HG03135 (cell line): Measurements from ENCODE around the gene APOL3.
"Not testable (repeated sequence)": the region's sequence is repeated elsewhere in the genome, so short reads cannot be mapped to it uniquely, and the experiment has no call there.

Experiments
- ATAC-seq: cut with Tn5 transposase; IDR thresholded peaks from one replicate; pipeline ENCODE4 v1.9.1; 2021; ENCODE audit warnings: mild to moderate bottlenecking, moderate library complexity; ENCODE audit not compliant: unreplicated experiment

The APOL3 gene

GRCh38 chr22:36138709-36139108, 21.8 kb downstream of the APOL3 start:
- not testable (repeated sequence) for ATAC-seq

DNA sequence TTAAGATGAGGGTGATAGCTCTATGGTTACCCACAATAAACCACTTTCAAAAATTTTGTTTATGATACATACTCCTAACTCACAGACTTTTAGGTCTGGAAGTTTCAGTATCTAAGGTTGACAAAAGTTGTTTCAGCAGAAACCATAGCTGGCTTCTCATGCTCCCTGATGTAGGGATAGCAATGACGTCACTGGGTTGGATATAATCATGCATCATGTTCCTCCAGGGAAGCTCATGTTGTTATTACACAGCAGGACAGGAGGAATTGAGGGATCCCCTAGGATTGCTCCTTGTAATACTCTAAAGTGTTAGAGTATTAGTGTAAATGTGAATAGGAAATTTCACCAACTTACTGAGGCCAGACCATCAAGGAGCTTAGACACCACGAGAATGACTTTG, 23.6 kb downstream of the APOL3 start:
- no peak for ATAC-seq

DNA sequence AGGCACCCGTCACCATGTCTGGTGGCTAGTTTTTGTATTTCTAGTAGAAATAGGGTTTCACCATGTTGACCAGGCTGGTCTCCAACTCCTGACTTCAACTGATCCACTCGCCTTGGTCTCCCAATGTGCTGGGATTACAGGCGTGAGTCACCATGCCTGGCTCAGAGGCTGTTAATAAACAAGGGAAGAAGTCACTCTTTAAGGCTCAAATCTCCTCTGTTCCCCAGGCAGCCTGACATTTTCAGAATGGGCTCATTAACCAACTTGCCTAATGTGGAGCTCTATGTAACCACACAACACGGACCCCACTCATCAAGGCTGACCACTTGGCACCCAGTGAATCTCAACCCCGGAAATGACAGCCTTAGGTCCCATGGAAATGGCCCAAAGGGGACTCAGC, 24.1 kb downstream of the APOL3 start:
- ATAC-seq: no peak

- ATAC-seq: no peak
Observed at GRCh38 chr22:36135306-36135980, 25.1 kb downstream of the APOL3 start.

- no peak for ATAC-seq
Observed at GRCh38 chr22:36134182-36134581, 26.4 kb downstream of the APOL3 start.

DNA sequence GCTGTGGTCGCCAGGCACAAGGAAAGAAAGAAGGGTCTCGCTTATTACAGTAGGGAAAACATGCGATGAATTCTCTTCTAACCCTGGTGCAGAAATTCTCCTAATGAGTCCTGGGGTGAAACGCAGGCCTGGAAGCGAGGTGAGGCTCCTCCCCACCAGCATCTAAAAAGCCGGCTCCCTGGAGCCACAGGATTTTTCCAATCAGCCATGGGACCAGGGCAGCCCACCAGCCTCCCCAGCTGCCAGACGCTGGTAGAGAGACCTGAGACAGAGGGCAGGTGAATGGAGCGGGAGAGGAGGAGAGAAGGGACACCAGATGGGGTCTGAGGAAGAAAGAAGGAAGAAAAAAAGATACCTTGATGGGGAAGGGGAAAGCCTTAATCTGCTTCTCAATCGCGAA, 28.6 kb downstream of the APOL3 start:
- ATAC-seq: no peak

- no peak for ATAC-seq
Observed at GRCh38 chr22:36129486-36130388, 30.8 kb downstream of the APOL3 start.

DNA sequence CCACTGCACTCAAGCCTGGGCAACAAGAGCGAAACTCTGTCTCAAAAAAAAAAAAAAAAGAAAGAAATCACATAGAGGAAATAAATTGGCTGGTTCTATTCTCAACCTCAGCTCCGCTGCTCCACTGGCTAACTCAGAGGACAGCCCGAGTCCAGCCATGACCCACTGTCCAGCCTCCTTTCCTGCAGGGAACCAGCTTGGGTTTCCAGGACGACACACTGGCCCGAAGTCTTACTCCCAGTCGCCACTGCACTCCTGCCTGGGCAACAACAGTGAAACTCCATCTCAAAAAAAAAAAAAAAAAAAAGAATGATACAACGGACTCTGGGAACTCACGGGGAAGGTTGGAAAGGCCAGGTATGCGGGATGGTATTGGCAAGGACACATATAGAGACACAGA, 31.5 kb downstream of the APOL3 start:
- no peak for ATAC-seq

DNA sequence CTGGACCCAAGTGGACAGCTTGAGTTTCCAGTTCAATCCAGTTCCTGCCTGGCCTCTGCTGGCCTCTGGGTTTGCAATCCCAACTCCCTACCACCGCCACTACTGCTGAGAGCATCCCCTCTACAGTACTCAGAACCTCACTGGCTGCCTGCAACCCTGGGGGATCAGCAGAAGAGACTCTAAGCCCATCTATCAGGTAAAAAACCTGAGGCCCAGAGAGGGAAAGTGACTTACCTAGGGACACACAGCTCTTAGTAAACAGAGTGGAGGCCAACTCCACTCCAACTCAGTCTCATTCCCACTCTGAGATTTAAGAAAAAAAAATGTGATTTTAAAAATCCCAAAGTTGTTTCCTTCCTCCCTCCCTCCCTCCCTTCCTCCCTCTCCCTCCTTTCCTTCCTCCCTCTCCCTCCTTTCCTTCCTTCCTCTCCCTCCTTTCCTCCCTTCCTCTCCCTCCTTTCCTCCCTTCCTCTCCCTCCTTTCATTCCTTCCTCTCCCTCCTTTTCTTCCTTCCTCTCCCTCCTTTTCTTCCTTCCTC, 34.5 kb downstream of the APOL3 start:
- no peak for ATAC-seq

DNA sequence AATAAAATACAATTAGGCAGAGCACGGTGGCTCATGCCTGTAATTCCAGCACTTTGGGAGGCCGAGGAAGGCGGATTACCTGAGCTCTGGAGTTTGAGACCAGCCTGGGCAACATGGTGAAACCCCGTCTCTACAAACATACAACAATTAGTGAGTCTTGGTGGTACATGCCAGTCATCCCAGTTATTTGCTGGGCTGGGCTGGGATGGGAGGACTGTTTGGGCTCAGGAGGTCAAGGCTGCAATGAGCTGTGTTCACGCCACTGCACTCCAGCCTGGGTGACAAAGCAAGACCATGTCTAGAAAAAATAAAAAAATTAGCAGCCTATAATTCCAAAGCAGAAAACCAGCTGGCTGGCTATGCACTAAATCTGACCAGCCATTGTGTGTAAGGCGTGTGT, 35.1 kb downstream of the APOL3 start:
- ATAC-seq: no peak

DNA sequence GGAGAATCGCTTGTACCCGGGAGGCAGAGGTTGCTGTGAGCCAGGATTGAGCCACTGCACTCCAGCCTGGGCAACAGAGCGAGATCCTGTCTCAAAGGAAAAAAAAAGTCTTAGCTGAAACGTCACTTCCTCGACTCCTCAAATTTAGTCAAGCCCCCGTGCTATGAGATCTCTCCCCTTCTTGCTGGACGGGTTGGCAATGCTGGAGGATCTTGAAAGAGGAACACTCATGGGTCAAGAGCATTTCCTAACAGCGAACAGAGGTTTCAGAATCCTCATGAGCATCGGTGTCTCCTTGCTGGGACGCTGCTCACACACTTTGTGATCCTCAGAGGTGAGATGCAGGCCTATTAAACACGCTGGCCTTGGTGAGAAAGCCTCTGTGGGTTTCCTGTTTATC, 35.9 kb downstream of the APOL3 start:
- no peak for ATAC-seq

DNA sequence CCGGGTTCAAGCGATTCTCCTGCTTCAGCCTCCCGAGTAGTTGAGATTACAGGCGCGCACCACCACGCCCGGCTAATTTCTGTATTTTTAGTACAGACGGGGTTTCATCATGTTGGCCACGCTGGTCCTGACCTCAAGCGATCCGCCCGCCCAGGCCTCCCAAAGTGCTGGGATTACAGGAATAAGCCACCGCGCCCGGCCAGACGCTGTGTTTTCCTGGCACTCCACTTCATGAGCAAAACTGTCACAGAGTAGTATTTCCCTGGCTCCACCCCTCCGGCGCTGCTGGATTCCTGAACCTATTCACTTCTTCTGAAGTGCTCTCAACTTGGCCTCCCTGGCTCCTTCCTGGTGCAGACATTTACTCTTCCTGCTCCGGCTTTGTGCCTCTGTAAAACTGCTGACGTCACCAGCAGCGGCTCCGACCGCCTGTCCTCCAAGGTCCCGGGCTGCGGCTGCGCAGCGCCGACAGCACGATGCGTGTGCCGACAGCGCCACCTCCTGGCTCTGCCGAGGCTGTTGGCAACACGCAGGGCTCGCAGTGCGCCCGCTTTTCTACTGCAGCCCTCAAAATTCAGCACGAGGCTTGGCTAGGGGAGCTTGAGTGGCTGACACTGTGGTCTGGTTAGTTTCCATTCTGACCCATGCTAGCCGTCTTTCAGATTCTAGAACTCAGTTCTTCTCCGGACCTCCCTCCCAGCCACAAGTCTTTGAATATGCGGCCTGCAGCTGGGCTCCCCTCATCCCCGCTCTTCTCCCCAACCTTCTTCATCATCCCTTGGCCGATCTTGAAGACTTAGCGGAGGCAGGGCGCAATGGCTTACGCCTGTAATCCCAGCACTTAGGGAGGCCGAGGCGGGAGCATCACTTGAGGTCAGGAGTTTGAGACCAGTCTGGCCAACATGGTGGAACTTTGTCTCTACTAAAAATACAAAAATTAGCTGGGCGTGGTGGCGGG, 36.6 kb downstream of the APOL3 start:
- peak; percentile 82 for ATAC-seq

DNA sequence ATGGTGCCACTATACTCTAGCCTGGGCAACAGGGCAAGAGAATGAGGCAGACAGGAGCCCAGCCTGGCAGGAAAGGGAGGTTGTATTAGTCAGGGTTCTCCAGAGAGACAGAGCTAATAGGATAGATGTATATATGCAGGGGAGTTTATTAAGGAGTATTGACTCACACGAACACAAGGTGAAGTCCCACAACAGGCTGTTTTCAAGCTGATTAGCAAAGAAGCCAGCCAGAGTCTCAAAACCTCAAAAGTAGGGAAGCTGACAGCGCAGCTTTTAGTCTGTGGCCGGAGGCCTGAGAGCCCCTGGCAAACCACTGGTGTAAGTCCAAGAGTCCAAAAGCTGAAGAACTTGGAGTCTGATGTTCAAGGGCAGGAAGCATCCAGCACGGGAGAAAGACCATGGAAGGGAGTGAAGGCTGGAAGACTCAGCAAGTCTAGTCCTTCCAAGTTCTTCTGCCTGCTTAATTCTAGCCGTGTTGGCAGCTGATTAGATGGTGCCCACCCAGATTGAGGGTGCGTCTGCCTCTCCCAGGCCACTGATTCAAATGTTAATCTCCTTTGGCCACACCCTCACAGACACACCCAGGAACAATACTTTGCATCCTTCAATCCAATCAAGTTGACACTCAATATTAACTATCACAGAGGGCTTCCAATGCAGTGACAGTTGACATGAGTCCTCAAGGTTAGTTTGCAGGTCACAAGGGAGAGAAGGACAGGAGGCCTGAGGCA, 39.8 kb downstream of the APOL3 start:
- ATAC-seq: not testable (repeated sequence)

GRCh38 chr22:36117053-36117554, 43.5 kb downstream of the APOL3 start:
- no peak for ATAC-seq

- ATAC-seq: no peak
Observed at GRCh38 chr22:36116127-36116526, 44.4 kb downstream of the APOL3 start.

DNA sequence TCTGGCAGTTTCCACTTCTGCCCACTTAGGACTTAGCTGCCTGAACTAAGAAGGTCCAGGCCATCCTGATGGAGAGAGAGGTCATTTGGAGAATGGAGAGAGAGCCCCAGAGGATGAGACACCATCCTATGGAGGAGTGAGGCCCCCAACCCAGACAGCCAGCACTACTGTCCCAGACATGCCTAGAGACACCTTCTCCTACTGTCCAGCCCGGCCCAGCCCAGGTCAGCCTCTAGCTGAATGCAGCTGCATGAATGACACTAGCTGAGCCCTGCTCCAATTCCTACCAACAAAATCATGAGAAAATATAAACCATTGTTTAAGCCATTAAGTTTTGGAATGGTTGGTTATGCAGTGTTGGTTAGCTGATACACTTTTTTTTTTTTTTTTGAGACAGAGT, 47.4 kb downstream of the APOL3 start:
- ATAC-seq: no peak

- no peak for ATAC-seq
Observed at GRCh38 chr22:36111316-36111715, 49.2 kb downstream of the APOL3 start.

- ATAC-seq: no peak
Observed at GRCh38 chr22:36110306-36110881, 50.2 kb downstream of the APOL3 start.

GRCh38 chr22:36107436-36107835, 53.1 kb downstream of the APOL3 start:
- no peak for ATAC-seq

DNA sequence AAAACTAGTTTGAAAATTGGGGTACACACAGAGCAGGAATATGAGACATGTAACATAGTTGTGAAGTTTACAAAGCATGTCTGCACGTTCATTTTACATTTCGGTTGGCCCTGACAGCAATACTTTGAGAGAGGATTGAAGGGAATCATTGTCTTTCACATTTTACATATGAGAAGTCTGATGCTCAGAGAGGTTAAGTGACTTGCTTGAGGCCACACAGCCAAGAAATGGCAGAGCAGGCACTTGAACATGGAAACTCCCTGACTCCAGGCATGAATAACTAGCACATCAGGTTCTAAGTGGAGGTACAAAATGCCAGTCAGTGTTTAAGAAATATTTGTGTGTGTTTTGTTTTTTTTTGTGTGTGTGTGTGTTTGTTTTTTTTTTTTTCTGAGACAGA, 53.6 kb downstream of the APOL3 start:
- ATAC-seq: no peak
